Activated T-helper 1 cell treated with anti-CD3 and anti-CD28 coated beads, Interleukin-12 subunit alpha, Interleukin-12 subunit beta, Interleukin-2, Interleukin-4 antibody, amounts not matched to agents 30 ng/mL and 10 ng/mL and 1 ng/mL, durations not matched to agents 14 hours and 24 hours and 36 hours (primary cell): ENCODE data around the gene RUNX1. TPM values are rescaled to one million over a fixed set of nuclear protein-coding genes. Genes with fewer than 3 reads are reported as not detected.

Experiments used
- DNase-seq: peaks from one replicate; pipeline ENCODE4 v3.0.0; 2021; ENCODE audit warnings: low spot score
- H3K27ac Mint-ChIP-seq: one replicate; pipeline ENCODE4 v1.8.0; 2021; ENCODE audit warnings: mild to moderate bottlenecking, mixed read lengths
- H3K27me3 Mint-ChIP-seq: one replicate; pipeline ENCODE4 v1.8.0; 2022; ENCODE audit warnings: mild to moderate bottlenecking, moderate library complexity, mixed read lengths; ENCODE audit not compliant: insufficient read depth
- H3K36me3 Mint-ChIP-seq: one replicate; pipeline ENCODE4 v1.8.0; 2021; ENCODE audit warnings: low read depth, mixed read lengths
- H3K4me1 Mint-ChIP-seq: one replicate; pipeline ENCODE4 v1.8.0; 2021; ENCODE audit warnings: low read depth, mixed read lengths
- H3K4me3 Mint-ChIP-seq: one replicate; pipeline ENCODE4 v1.8.0; 2021; ENCODE audit warnings: mild to moderate bottlenecking, moderate library complexity, mixed read lengths
- H3K9me3 Mint-ChIP-seq: one replicate; pipeline ENCODE4 v1.8.0; 2021; ENCODE audit warnings: mixed read lengths
- intact Hi-C: fragments of 100-400 bp; cut with micrococcal nuclease; formaldehyde crosslinking; loops from one replicate; pipeline ENCODE4 v1.15.1; 2024
- total RNA-seq: library from RNA; stranded (reverse); gene quantifications from 2 replicates; pipeline ENCODE4 v1.2.3, GENCODE V29; 2022

RUNX1 gene
- total RNA-seq, 1 donor from 2014 or later, result 116 TPM

GRCh38 chr21:34783815-34784214 lies 265.3 kb downstream of the RUNX1 start:
- Mint-ChIP-seq H3K9me3 (peaks cover 8% of the 10 kb centered on the region), H3K4me1 (no peaks in the 10 kb centered on the region), H3K27ac (no peak overlapping the region), H3K36me3 (no peaks in the 10 kb centered on the region), H3K27me3 (no peaks in the 10 kb centered on the region), H3K4me3 (no peak overlapping the region)
- intact Hi-C loops, result no loop called here
- DNase-seq, result no peak

- Mint-ChIP-seq H3K4me1 (no peaks in the 10 kb centered on the region), H3K27me3 (no peaks in the 10 kb centered on the region), H3K9me3 (peaks cover 8% of the 10 kb centered on the region)
Measured at GRCh38 chr21:34782506-34783360, 266.4 kb downstream of the RUNX1 start.

GRCh38 chr21:34781526-34781925 lies 267.6 kb downstream of the RUNX1 start:
- no peak overlapping the region for H3K27ac Mint-ChIP-seq
- DNase-seq, result no peak
- peaks cover 5% of the 10 kb centered on the region for H3K27me3 Mint-ChIP-seq
- H3K4me1 Mint-ChIP-seq, result no peaks in the 10 kb centered on the region
- no peaks in the 10 kb centered on the region for H3K36me3 Mint-ChIP-seq
- H3K9me3 Mint-ChIP-seq, result peaks cover 8% of the 10 kb centered on the region
- H3K4me3 Mint-ChIP-seq, result no peak overlapping the region
- intact Hi-C loops, result no loop called here

More at GRCh38 chr21:34782506-34783360, 266.4 kb downstream of the RUNX1 start:
- no peak for DNase-seq
- no peak overlapping the region for H3K27ac Mint-ChIP-seq
- intact Hi-C loops, result no loop called here
- no peak overlapping the region for H3K4me3 Mint-ChIP-seq
- no peaks in the 10 kb centered on the region for H3K36me3 Mint-ChIP-seq

GRCh38 chr21:34779860-34780259 lies 269.2 kb downstream of the RUNX1 start:
- peaks cover 8% of the 10 kb centered on the region for H3K9me3 Mint-ChIP-seq

GRCh38 chr21:34775793-34776192 lies 273.3 kb downstream of the RUNX1 start:
- Mint-ChIP-seq H3K4me1 (no peaks in the 10 kb centered on the region), H3K9me3 (peaks cover 8% of the 10 kb centered on the region), H3K36me3 (no peaks in the 10 kb centered on the region), H3K27me3 (peaks cover 25% of the 10 kb centered on the region), H3K4me3 (no peak overlapping the region), H3K27ac (no peak overlapping the region)
- no peak for DNase-seq
- intact Hi-C loops, result no loop called here

More at GRCh38 chr21:34779860-34780259, 269.2 kb downstream of the RUNX1 start:
- Mint-ChIP-seq H3K27ac (no peak overlapping the region), H3K36me3 (no peaks in the 10 kb centered on the region), H3K4me3 (no peak overlapping the region), H3K27me3 (peaks cover 11% of the 10 kb centered on the region), H3K4me1 (no peaks in the 10 kb centered on the region)
- no peak for DNase-seq
- intact Hi-C loops, result no loop called here

- Mint-ChIP-seq H3K27ac (no peak overlapping the region), H3K9me3 (no peaks in the 10 kb centered on the region)
Measured at GRCh38 chr21:34774750-34775149, 274.4 kb downstream of the RUNX1 start.

GRCh38 chr21:34771512-34772028 lies 277.5 kb downstream of the RUNX1 start:
- no peak overlapping the region for H3K4me3 Mint-ChIP-seq
- no peak overlapping the region for H3K27ac Mint-ChIP-seq
- no peaks in the 10 kb centered on the region for H3K9me3 Mint-ChIP-seq
- peaks cover 25% of the 10 kb centered on the region for H3K27me3 Mint-ChIP-seq
- intact Hi-C loops, result no loop called here
- H3K4me1 Mint-ChIP-seq, result no peaks in the 10 kb centered on the region
- no peaks in the 10 kb centered on the region for H3K36me3 Mint-ChIP-seq
- no peak for DNase-seq

More at GRCh38 chr21:34774750-34775149, 274.4 kb downstream of the RUNX1 start:
- Mint-ChIP-seq H3K4me3 (no peak overlapping the region), H3K27me3 (peaks cover 27% of the 10 kb centered on the region), H3K4me1 (no peaks in the 10 kb centered on the region), H3K36me3 (no peaks in the 10 kb centered on the region)
- intact Hi-C loops, result no loop called here
- no peak for DNase-seq

GRCh38 chr21:34770576-34770975 lies 278.5 kb downstream of the RUNX1 start:
- Mint-ChIP-seq H3K9me3 (peaks cover 2% of the 10 kb centered on the region), H3K36me3 (no peaks in the 10 kb centered on the region), H3K4me1 (no peaks in the 10 kb centered on the region), H3K27me3 (peaks cover 21% of the 10 kb centered on the region), H3K4me3 (no peak overlapping the region), H3K27ac (no peak overlapping the region)
- intact Hi-C loops, result no loop called here
- no peak for DNase-seq

GRCh38 chr21:34768326-34768725 lies 280.8 kb downstream of the RUNX1 start:
- intact Hi-C loops, result no loop called here
- peaks cover 13% of the 10 kb centered on the region for H3K9me3 Mint-ChIP-seq
- DNase-seq, result no peak

GRCh38 chr21:34766862-34767261 lies 282.2 kb downstream of the RUNX1 start:
- Mint-ChIP-seq H3K4me3 (no peak overlapping the region), H3K27me3 (peaks cover 11% of the 10 kb centered on the region), H3K4me1 (no peaks in the 10 kb centered on the region), H3K36me3 (no peaks in the 10 kb centered on the region), H3K9me3 (peaks cover 13% of the 10 kb centered on the region), H3K27ac (no peak overlapping the region)
- intact Hi-C loops, result no loop called here
- DNase-seq, result no peak

More at GRCh38 chr21:34768326-34768725, 280.8 kb downstream of the RUNX1 start:
- Mint-ChIP-seq H3K4me3 (no peak overlapping the region), H3K4me1 (no peaks in the 10 kb centered on the region), H3K27me3 (peaks cover 11% of the 10 kb centered on the region), H3K36me3 (no peaks in the 10 kb centered on the region), H3K27ac (no peak overlapping the region)

- no peak overlapping the region for H3K4me3 Mint-ChIP-seq
- H3K27ac Mint-ChIP-seq, result no peak overlapping the region
- no peak for DNase-seq
- H3K4me1 Mint-ChIP-seq, result no peaks in the 10 kb centered on the region
- H3K9me3 Mint-ChIP-seq, result peaks cover 13% of the 10 kb centered on the region
- H3K27me3 Mint-ChIP-seq, result peaks cover 5% of the 10 kb centered on the region
- intact Hi-C loops, result no loop called here
- no peaks in the 10 kb centered on the region for H3K36me3 Mint-ChIP-seq
Measured at GRCh38 chr21:34765619-34766018, 283.5 kb downstream of the RUNX1 start.

- Mint-ChIP-seq H3K27ac (no peak overlapping the region), H3K9me3 (peaks cover 13% of the 10 kb centered on the region), H3K4me3 (no peak overlapping the region), H3K4me1 (no peaks in the 10 kb centered on the region), H3K27me3 (peaks cover 2% of the 10 kb centered on the region), H3K36me3 (no peaks in the 10 kb centered on the region)
- intact Hi-C loops, result no loop called here
- DNase-seq, result no peak
Measured at GRCh38 chr21:34764715-34765284, 284.3 kb downstream of the RUNX1 start.

- intact Hi-C loops, result no loop called here
- DNase-seq, result no peak
- no peak overlapping the region for H3K4me3 Mint-ChIP-seq
- H3K36me3 Mint-ChIP-seq, result no peaks in the 10 kb centered on the region
- H3K27me3 Mint-ChIP-seq, result peaks cover 2% of the 10 kb centered on the region
- H3K4me1 Mint-ChIP-seq, result no peaks in the 10 kb centered on the region
- peaks cover 13% of the 10 kb centered on the region for H3K9me3 Mint-ChIP-seq
- no peak overlapping the region for H3K27ac Mint-ChIP-seq
Measured at GRCh38 chr21:34762786-34763185, 286.3 kb downstream of the RUNX1 start.
